Activated naive CD4-positive, alpha-beta T cell treated with Interleukin-2 at 50 U/mL for 16 hours (primary cell): Measurements from ENCODE around the gene BTBD7.

Experiments
- DNase-seq: peaks from one replicate; pipeline ENCODE4 v3.0.0-alpha.2; 2020

BTBD7 gene

DNA sequence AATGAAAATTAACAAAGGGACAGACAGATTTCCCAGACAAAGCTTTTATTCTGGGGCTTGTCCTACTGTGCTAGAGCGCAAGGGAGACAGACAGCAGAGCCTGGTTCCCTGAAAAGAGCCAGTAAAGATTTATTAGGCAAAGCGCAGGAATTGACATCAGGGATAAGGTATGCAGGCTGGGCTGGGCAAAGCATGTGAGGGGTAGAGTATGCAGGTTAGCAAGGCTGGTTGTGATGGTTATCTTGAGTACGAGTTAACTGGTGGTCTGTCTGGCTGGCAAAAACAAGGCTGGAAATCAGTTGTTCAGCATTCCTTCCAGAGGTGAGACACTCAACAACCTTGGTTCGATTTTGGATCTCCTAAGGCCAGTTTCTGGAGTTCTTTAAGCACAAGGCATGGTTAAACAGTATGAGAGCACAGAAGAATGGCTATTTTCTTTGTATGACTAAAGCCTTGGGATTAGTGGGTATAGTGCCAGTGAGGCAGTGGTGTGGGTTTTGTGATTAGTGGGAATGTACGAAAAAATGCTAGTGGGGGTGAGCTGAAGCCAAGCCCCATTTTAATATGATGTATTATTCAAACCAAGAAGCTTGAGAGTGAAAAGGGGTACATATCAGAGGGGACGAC lies 30.9 kb downstream of the BTBD7 start:
- no peak for DNase-seq

- no peak for DNase-seq
Measured at GRCh38 chr14:93299866-93300265, 33.0 kb downstream of the BTBD7 start.

DNA sequence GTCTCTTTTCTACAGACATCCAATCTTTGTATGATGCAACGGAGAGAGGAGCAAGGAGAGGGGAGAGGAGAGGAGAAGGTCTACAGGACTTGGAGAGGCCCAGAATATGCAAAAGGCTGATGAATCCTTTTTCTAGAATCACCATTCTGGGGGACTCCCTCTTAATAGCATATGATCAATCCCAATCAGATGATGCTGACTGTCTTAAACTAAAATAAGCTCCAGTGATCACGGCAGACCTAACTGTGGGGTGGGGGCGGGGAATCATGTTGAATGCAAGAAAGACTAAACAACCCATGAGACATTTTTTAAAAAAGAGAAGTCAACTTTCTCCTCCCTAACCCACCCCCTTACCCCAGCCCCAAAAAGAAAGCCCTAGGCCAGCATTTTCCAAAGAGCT lies 33.4 kb downstream of the BTBD7 start:
- DNase-seq = no peak

- no peak for DNase-seq
Measured at GRCh38 chr14:93295541-93296220, 37.2 kb downstream of the BTBD7 start.

GRCh38 chr14:93286212-93286890 lies 46.5 kb downstream of the BTBD7 start:
- DNase-seq = no peak

DNA sequence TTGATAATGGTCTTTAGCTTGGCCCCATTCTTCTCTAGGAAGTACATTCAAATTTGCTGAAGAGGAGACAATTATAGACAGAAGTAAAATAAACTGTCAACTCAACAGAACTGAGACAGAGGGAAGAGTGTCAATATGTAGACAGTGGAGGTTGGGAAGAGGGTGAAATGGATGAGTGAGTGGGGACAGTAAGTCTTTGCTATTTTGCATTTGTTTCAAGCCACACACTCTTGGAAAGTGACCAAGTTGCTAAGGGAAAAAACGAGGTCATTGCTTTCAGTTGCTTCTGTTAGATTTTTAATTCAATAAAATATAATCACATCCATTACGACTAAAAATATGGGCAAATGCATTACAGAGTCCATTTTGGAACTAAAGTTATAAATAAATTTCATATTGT lies 47.8 kb downstream of the BTBD7 start:
- DNase-seq = no peak

DNA sequence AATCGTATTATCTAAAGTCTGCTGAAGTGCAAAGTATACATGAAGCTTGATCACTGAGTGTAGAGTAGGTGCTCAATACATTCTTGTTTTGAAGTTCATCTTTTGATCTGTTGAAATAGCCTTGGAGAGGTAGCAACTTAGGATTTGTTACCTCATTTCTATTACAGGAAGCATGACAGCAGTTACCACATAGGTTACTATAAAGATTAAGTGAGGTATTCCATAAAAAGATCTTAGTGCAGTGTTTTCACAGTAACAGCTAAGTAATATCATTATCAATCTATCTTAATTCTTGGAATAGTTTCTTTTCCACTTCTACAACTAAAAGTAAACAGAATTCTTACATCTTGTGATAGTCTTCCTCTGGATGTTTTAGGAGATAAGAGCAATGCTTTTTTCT lies 50.9 kb downstream of the BTBD7 start:
- no peak for DNase-seq

- DNase-seq = no peak
Measured at GRCh38 chr14:93280743-93281142, 52.1 kb downstream of the BTBD7 start.

GRCh38 chr14:93276031-93276716 lies 56.7 kb downstream of the BTBD7 start:
- DNase-seq = no peak

DNA sequence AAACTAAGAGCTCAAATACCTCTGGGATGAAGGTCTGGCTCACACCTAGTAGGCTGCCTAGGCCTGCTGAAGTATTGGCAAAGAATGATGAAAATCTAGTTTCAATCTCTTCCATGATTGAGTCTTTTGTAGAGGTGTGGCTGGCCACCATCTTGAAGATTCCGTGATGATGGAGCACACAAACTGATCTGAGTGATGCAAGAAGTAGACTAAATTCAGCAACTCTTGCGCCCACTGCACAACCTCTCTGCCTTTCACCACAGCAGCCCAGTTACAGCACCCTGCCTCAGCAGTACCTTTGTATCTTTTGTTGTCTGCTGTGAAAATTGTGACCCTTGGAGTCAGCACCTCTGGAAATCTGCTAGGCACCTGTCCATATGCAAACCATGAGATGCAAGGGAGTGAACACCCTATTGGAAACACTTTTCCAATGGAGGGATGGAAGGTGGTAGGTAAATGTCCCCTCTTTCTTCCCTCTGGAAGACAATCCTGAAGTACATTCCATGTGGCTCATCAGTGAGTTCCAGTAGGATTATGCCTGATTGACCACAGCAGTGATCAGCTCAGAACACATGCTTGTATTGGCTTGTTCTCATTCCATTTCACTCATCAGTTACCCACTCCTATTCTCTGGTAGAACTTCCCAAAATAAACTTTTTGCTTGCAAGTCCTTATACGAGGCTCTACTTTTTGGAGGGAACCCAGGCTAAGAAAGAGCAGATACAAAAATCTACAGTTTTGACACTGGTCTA lies 58.6 kb downstream of the BTBD7 start:
- DNase-seq = no peak

DNA sequence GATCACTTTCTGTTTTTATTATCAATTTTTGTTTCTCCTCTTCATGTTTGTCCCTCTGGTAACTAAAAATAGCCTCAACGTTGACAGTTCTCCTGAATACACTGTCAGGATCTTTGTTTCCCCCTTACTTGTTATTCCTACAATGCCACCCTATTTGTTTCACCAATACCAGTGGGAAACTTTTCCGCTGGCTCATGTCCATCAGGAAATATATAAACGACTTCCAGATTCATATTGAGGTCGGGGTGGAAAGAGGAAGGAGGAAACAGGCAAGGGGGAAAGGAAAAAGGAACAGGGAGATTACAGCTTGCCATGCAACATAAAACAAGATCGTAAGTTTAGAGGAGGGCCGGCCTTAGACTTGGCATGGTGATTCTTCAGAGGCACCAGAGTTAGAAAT lies 61.7 kb downstream of the BTBD7 start:
- no peak for DNase-seq

GRCh38 chr14:93269341-93270068 lies 63.3 kb downstream of the BTBD7 start:
- no peak for DNase-seq

DNA sequence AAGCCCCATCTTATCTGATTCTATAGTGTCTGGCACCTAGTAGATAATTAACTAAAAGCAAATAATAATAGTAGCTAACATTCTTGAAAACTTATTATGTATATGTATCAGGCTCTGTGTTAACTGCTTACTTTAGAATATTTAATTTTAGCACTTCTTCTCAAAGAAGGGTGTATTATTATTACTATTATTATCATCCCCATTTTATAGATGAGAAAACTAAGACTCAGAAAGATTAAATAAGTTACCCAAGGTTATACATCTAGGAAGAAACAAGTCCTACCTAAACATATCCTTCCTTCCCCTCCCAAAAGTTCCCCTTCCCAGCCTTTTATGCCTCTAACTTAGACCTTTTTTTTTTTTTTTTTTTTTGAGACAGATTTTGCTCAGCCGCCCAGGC lies 64.4 kb downstream of the BTBD7 start:
- no peak for DNase-seq

GRCh38 chr14:93267149-93267711 lies 65.6 kb downstream of the BTBD7 start:
- DNase-seq = no peak

GRCh38 chr14:93266127-93266526 lies 66.7 kb downstream of the BTBD7 start:
- DNase-seq = no peak

- no peak for DNase-seq
Measured at GRCh38 chr14:93263416-93263815, 69.4 kb downstream of the BTBD7 start.

- DNase-seq = no peak
Measured at GRCh38 chr14:93262446-93262845, 70.4 kb downstream of the BTBD7 start.

- no peak for DNase-seq
Measured at GRCh38 chr14:93249128-93249831, 83.6 kb downstream of the BTBD7 start.

GRCh38 chr14:93246534-93246933 lies 86.3 kb downstream of the BTBD7 start:
- DNase-seq = no peak

GRCh38 chr14:93245764-93246420 lies 86.9 kb downstream of the BTBD7 start:
- no peak for DNase-seq

GRCh38 chr14:93240678-93241000 lies 92.2 kb downstream of the BTBD7 start:
- no peak for DNase-seq
